Esophagus squamous epithelium (tissue), 5 donors: ENCODE measurements around the gene FOXD2. TPM values are rescaled to one million over a fixed set of nuclear protein-coding genes. Genes with fewer than 3 reads are reported as not detected.

Experiments used
- DNase-seq: peaks from one replicate; lab custom pipeline; 2025; lab: John Stamatoyannopoulos, UW
- H3K27ac ChIP-seq, 4 donors: fragments of 200-600 bp; sonication (generic); one replicate each; pipeline ENCODE4 v1.5.1; 2016 to 2019; ENCODE audit warnings: mild to moderate bottlenecking in 1 of 4
- H3K27me3 ChIP-seq, 4 donors: fragments of 200-600 bp; sonication (generic); 1 replicate in 3 of 4; 2 replicates in 1 of 4; pipeline versions ENCODE4 v1.5.1 to v1.6.0; 2017 to 2021; ENCODE audit warnings: antibody characterized with exemption in 1 of 4
- H3K36me3 ChIP-seq, 3 donors: fragments of 200-600 bp; sonication (generic); one replicate each; pipeline ENCODE4 v1.5.1; 2016 to 2019
- H3K4me1 ChIP-seq, 3 donors: fragments of 200-600 bp; sonication (generic); one replicate each; pipeline ENCODE4 v1.5.1; 2017 to 2019
- H3K4me3 ChIP-seq, 4 donors: fragments of 200-600 bp; sonication (generic); 1 replicate in 3 of 4; 2 replicates in 1 of 4; pipeline ENCODE4 v1.5.1; 2016 to 2019; ENCODE audit warnings: mild to moderate bottlenecking in 2 of 4, moderate library complexity in 1 of 4
- H3K9me3 ChIP-seq, 3 donors: fragments of 200-600 bp; sonication (generic); one replicate each; pipeline ENCODE4 v1.5.1; 2016 to 2019
- POLR2A ChIP-seq, 4 donors: fragments of 450-650 bp; IDR thresholded peaks; one replicate each; pipeline ENCODE4 v1.6.1; 2017; ENCODE audit warnings: antibody characterized with exemption in 4 of 4, mild to moderate bottlenecking in 4 of 4, moderate library complexity in 3 of 4
- WGBS, 2 donors: methylation state at CpG; one replicate each; pipeline ENCODE4 v1.1.5; 2018; 5-methylcytosine and 5-hydroxymethylcytosine counted together
- intact Hi-C: fragments of 100-400 bp; cut with DNase I; formaldehyde crosslinking; loops from one replicate; pipeline ENCODE4 v1.15.0; 2022
- total RNA-seq, 4 donors: library from RNA; depleted of rRNA; stranded (reverse); fragments of >200 nt; gene quantifications; one replicate each; pipeline ENCODE4 v1.1.0, GENCODE V29; 2016
- TF ChIP-seq, protein P1 (sequence below), 6 experiments: fragments of 450-650 bp in 4 of 6; fragments of 200-600 bp in 2 of 6; sonication (generic) in 2 of 6; IDR thresholded peaks; one replicate each; pipeline ENCODE4 v1.5.1; 2016 to 2019; ENCODE audit warnings: antibody characterized with exemption in 6 of 6, mild to moderate bottlenecking in 4 of 6, moderate library complexity in 4 of 6
- donor health status: DM: yes; HTN: yes; CAD: no.

Gene FOXD2
- total RNA-seq, 4 donors from 2014 or later, result under 0.01 TPM; not detected in 3

GRCh38 chr1:47416319-47417169 lies 21.3 kb upstream of the FOXD2 start:
- peak overlapping the region in 2 of 4 donors; percentile 29 to 61 for H3K4me3 ChIP-seq
- no peaks in the 10 kb centered on the region for H3K36me3 ChIP-seq
- no peak overlapping the region for H3K27ac ChIP-seq
- peaks cover 0 to 12% (median 10%) of the 10 kb centered on the region in 3 donors for H3K4me1 ChIP-seq
- TF ChIP-seq, protein P1, sequence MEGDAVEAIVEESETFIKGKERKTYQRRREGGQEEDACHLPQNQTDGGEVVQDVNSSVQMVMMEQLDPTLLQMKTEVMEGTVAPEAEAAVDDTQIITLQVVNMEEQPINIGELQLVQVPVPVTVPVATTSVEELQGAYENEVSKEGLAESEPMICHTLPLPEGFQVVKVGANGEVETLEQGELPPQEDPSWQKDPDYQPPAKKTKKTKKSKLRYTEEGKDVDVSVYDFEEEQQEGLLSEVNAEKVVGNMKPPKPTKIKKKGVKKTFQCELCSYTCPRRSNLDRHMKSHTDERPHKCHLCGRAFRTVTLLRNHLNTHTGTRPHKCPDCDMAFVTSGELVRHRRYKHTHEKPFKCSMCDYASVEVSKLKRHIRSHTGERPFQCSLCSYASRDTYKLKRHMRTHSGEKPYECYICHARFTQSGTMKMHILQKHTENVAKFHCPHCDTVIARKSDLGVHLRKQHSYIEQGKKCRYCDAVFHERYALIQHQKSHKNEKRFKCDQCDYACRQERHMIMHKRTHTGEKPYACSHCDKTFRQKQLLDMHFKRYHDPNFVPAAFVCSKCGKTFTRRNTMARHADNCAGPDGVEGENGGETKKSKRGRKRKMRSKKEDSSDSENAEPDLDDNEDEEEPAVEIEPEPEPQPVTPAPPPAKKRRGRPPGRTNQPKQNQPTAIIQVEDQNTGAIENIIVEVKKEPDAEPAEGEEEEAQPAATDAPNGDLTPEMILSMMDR (IDR thresholded peaks at IDR 0.05), result no peak
- no peak for TF ChIP-seq POLR2A (IDR thresholded peaks at IDR 0.05)
- intact Hi-C loops, result no loop called here
- no peaks in the 10 kb centered on the region for H3K9me3 ChIP-seq
- DNase-seq, result no peak
- H3K27me3 ChIP-seq, result peaks cover 0 to 98% (median 5%) of the 10 kb centered on the region in 4 donors
- 0 to 17% methylated on average over 2 to 3 of the region's 134 CpGs for WGBS, 2 donors

GRCh38 chr1:47417170-47418044 lies 20.4 kb upstream of the FOXD2 start:
- peaks cover 0 to 12% (median 10%) of the 10 kb centered on the region in 3 donors for H3K4me1 ChIP-seq
- intact Hi-C loops, result no loop called here
- H3K27me3 ChIP-seq, result peaks cover 0 to 97% (median 5%) of the 10 kb centered on the region in 4 donors
- no peak overlapping the region for H3K27ac ChIP-seq
- H3K9me3 ChIP-seq, result no peaks in the 10 kb centered on the region
- no peak for DNase-seq
- TF ChIP-seq POLR2A (IDR thresholded peaks at IDR 0.05), result no peak
- TF ChIP-seq, protein P1 (IDR thresholded peaks at IDR 0.05), result no peak
- H3K4me3 ChIP-seq, result peak overlapping the region in 2 of 4 donors; percentile 29 to 61
- no peaks in the 10 kb centered on the region for H3K36me3 ChIP-seq
- 55 to 61% methylated on average over 8 to 14 of the region's 39 CpGs for WGBS, 2 donors

DNA sequence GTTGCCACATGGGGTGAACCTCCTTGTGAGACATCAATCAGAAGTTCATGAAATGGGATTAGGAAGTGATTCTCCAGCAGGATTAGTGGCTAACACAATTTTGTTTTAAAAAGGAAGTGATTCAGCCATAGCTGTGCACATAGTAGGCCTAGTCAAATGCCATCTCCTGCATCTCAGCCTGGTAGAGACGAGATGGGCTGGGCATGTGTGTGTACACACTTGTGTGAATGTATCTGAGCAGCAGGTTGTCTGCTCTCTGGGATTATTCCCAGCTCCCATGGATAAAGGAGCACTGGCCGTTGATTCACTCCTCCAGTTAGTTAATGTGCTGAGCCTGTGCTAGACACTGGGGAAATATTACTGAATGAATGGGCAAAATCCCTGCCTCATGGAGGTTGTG lies 19.7 kb upstream of the FOXD2 start:
- intact Hi-C loops, result no loop called here
- no peak for DNase-seq

DNA sequence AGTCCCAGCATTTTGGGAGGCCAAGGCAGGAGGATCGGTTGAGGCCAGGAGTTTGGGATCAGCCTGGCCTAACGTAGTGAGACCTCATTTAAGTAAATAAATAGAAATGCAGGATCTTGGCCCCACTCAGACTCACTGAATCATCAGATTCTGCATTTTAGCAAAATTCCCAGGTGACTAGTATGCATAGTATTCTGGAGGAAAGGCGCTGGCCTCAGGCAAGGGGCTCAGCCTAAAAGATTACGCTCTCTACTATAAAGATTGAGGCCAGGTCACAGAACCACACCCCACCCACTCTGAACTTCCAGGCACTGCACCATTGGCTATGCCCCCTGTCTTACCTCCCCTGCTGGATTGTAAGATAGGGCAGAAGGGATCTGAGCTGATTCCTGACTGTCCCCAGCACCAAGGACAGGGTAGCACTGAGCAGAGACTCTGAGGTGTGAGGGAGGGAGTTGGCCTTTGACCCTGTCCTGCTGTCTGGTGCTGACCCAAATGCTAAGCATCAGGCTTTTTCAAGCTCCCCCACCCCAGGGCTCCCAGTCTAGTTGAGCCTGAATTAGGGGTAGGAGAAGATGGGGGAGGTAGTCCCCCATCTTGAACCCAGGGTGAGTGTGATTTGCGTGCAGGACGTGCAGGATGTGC lies 19.0 kb upstream of the FOXD2 start:
- H3K36me3 ChIP-seq, result no peaks in the 10 kb centered on the region
- H3K4me3 ChIP-seq, result no peak overlapping the region
- 86 to 100% methylated on average over 6 of the region's 6 CpGs for WGBS, 2 donors
- H3K27ac ChIP-seq, result no peak overlapping the region
- no peaks in the 10 kb centered on the region for H3K9me3 ChIP-seq
- intact Hi-C loops, result no loop called here
- peaks cover 0 to 95% (median 5%) of the 10 kb centered on the region in 4 donors for H3K27me3 ChIP-seq
- DNase-seq, result no peak
- peaks cover 0 to 12% (median 10%) of the 10 kb centered on the region in 3 donors for H3K4me1 ChIP-seq
- TF ChIP-seq POLR2A (IDR thresholded peaks at IDR 0.05), result no peak
- TF ChIP-seq, protein P1 (IDR thresholded peaks at IDR 0.05), result no peak

More for the DNA sequence above, 19.7 kb upstream of the FOXD2 start:
- H3K4me1 ChIP-seq, result peaks cover 0 to 12% (median 10%) of the 10 kb centered on the region in 3 donors
- TF ChIP-seq POLR2A (IDR thresholded peaks at IDR 0.05), result no peak
- no peaks in the 10 kb centered on the region for H3K36me3 ChIP-seq
- peaks cover 0 to 96% (median 5%) of the 10 kb centered on the region in 4 donors for H3K27me3 ChIP-seq
- H3K9me3 ChIP-seq, result no peaks in the 10 kb centered on the region
- WGBS, 2 donors, result 78% methylated on average over 1 of the region's 2 CpGs; no CpG with 5 or more reads in 1 of the 2 donors
- no peak overlapping the region for H3K27ac ChIP-seq
- no peak overlapping the region for H3K4me3 ChIP-seq

DNA sequence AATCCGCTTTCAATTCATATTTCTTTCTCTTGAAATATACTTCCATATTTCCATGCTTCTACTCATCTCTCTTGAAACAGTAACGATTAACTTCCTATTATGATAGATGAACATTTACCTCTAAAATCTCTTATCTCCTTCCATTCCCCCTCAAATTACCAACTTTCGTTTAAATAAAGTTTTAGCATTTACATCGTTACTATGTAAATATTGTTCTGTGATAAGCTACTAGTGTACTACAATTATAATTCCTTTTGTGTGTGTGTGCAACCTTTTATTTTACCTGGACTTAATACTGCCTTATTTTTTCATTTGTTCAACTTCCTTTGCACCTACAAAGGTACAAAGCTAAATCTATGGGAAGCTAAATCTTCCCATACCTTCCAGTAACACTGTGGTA lies 17.3 kb upstream of the FOXD2 start:
- H3K4me1 ChIP-seq, result peaks cover 0 to 12% (median 10%) of the 10 kb centered on the region in 3 donors
- no peak overlapping the region for H3K4me3 ChIP-seq
- H3K9me3 ChIP-seq, result no peaks in the 10 kb centered on the region
- no peak for DNase-seq
- no peak overlapping the region for H3K27ac ChIP-seq
- WGBS, 2 donors, result 74 to 92% methylated on average over 4 of the region's 4 CpGs
- intact Hi-C loops, result no loop called here
- H3K27me3 ChIP-seq, result peaks cover 0 to 95% (median 3%) of the 10 kb centered on the region in 4 donors
- TF ChIP-seq, protein P1 (IDR thresholded peaks at IDR 0.05), result no peak
- TF ChIP-seq POLR2A (IDR thresholded peaks at IDR 0.05), result no peak
- H3K36me3 ChIP-seq, result no peaks in the 10 kb centered on the region
